SHP77 treated with DMSO at 0.1 percent for 48 hours (cell line): ENCODE measurements around the gene LELP1.
"Not testable (repeated sequence)": the region's sequence is repeated elsewhere in the genome, so short reads cannot be mapped to it uniquely, and the experiment has no call there.

Experiments used
- DNase-seq: peaks from one replicate; lab custom pipeline; 2025; lab: John Stamatoyannopoulos, UW

The LELP1 gene

GRCh38 chr1:153229076-153229829, 26.0 kb downstream of the LELP1 start:
- not testable (repeated sequence) for DNase-seq

- no peak for DNase-seq
Measured at GRCh38 chr1:153231363-153231762, 28.1 kb downstream of the LELP1 start.

- no peak for DNase-seq
Measured at GRCh38 chr1:153231785-153232184, 28.6 kb downstream of the LELP1 start.

DNA sequence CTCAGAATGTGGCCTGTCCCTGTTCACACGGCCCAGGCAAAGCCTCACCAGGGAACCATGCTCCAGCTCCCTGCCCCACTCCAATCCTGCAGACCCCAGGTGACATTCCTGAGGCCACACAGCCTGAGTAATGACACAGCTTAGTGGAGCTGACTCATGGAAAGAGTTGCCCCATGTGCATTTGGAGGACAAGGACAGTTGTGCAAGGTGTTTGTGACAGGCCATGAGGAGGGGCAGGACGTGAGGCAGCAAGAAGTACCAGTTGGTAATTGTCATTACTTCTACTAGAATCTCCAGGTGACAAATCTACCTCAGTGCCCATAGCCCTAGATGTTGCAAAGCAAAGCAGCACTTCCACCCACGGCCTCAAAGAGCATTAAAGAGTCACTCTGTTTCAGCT, 29.3 kb downstream of the LELP1 start:
- DNase-seq: no peak

- no peak for DNase-seq
Measured at GRCh38 chr1:153233448-153233847, 30.2 kb downstream of the LELP1 start.

DNA sequence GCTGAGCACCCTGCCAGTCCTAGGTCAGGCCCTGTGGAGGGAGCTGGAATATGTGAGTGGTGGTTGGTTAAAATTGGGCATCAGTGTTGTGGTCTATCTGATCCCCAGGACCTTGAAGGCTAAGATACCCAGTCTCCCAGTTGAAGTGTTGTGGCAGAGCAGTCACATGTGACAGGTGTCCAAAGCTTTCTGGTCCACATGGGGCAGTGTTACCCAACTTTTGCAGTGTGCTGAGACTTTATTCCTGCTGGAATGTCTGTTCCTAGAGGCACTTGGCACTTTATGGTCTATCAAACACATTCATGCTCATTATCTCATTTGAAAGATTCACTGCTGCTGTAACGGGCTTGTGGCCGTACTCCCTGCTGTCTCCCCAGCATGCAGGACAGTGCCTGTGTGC, 35.3 kb downstream of the LELP1 start:
- DNase-seq: no peak

DNA sequence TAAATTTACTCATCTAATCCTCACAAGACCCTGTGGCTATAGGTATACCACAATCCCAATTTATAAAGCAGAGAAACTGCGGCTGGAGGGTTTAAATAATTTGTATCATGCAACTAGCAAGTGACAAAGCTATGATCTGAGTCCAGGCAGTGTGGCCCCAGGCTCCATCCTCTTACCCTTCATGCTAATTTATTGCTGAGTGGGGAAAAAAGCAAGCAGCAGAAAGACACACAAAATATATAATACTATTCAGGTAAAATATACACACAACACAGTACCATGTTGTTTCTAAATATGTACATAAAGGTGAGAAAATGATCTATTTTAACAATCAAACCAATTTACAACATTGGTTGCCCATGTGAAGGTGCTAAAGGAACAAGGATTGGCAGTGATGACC, 38.9 kb downstream of the LELP1 start:
- no peak for DNase-seq

GRCh38 chr1:153245466-153245865, 42.2 kb downstream of the LELP1 start:
- no peak for DNase-seq

DNA sequence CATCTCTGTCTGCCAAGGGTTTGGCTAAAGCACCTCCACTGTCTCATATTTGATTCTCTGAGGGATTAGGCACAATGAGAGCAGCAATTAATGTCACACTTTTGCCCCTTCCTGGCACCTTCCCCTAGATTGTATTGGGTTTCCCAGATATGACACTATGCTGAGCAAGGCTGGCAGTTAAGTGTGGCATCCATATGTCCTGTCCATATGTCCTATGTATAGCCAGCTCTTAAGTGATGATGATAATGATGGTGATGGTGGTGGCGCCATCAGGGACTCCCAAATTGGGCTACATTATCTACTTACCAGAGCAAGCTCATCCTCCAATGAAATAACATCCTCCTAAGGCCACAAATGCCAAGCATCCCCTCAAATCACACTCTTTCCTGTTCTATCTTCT, 42.8 kb downstream of the LELP1 start:
- no peak for DNase-seq

DNA sequence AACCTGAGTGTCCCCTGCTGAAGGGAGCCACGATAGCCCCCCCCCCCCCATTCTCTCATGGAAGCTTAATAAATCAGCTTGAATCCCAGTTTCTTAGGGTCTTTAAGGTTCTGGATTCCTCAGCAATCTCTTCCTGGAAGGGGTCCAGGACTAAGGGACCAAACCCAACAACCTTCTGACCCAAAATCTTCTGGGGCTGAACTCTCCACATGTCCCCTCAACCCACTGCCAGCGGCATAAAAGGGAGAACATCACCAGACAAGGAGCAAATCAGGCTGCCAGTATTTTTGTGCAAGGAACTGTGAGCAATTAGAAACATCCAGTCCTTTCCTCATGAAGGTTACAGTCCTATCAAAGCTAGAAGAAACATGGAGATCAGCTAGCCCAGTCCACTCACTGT, 43.6 kb downstream of the LELP1 start:
- DNase-seq: no peak

DNA sequence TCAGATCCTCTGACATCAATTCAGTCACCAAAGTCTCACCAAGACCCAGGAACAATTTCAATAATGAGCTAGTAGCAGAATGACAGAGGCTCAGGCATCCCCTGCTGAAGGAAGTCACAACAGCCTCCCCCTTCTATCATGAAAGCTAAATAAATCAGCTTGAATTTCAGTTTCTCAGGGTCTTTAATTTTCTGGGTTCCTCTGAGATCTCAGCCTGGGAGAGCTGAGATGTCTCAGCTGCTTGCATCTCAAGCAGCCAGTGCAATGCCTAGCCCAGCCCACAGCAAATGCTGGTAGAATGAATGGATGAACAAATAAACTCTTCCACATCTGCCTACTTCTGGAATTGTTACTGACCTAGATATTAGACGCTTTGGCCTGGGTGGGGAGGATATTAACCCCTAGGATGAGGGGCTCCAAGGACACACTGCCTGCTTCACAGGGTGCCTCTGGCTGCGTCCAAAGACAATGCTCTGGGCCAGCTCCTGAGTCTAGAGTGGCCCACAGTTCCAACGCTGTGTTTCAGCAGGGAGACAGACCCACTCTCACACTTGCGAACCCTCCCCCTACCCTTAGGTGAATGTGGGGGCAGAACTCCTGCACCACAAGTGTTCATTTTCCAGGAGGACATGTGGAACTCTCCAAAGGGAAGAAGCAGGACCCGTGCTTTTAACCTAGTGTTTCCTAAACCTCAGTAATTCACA, 45.1 kb downstream of the LELP1 start:
- DNase-seq: no peak

GRCh38 chr1:153250166-153250565, 46.9 kb downstream of the LELP1 start:
- DNase-seq: no peak

DNA sequence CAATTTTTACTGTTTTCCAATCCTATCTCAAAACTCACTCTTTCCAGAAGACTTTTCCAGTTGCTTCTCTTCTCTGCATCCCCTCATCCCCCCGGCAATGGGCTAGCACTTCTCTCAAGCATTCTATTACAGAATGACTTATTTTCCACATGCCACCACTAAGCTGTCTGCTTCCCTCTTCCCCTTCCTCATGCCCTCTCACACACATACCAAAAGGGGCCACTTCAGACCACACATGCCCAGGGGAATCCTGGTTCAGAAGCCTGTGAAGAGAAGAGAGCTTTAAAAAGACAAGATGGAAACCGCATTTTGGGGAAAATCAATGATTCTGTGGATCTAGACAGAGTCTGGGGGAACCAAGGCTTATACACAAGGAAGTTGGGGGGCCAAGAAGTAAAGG, 47.9 kb downstream of the LELP1 start:
- no peak for DNase-seq

DNA sequence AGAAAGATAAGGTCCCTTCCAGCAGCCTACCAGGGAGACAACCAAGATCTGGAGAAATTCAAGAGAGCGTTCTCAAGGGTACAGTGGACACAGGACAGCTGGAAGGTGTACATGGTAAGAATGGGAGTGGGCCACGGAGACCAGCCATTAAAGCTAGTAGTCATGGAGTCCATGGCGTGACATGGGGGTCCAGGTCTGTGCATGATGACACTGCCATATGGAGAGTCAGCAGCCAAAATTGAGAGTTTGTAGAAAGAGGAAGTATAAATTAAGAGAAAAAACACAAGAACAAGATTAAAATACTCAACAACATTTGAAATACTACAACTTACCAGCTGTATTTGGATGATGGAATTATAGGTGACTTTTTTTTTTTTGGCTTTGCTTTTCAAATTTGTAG, 48.3 kb downstream of the LELP1 start:
- no peak for DNase-seq

DNA sequence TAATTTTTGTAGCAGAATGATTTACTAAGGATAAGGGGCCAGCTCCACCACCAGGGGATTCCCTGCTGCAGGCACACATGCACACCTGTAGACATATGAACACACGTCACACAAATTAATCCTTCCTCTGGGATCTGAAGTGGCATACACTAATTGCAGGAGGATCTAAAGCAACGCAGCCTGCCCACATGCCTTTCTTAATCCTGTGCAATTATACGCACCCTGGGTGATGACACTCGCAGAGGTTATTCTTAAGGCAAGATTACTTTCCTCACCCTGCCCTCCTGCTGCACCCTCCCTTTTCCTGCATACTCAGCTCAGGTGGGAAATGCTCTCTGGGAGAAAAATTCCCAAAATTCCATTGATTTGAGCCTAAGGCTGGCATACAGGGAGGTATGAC, 48.8 kb downstream of the LELP1 start:
- no peak for DNase-seq

- no peak for DNase-seq
Measured at GRCh38 chr1:153253076-153253475, 49.8 kb downstream of the LELP1 start.

GRCh38 chr1:153253693-153254092, 50.5 kb downstream of the LELP1 start:
- DNase-seq: no peak
